ENCODE data around the gene NKX1-1. TPM values are rescaled to one million over a fixed set of nuclear protein-coding genes. Genes with fewer than 3 reads are reported as not detected.

The NKX1-1 gene
- total and polyA plus RNA-seq, 2 of the 8 experiments (the other 6 are each of a cell fraction or from before 2014, with no cell fraction given) = not detected

DNA sequence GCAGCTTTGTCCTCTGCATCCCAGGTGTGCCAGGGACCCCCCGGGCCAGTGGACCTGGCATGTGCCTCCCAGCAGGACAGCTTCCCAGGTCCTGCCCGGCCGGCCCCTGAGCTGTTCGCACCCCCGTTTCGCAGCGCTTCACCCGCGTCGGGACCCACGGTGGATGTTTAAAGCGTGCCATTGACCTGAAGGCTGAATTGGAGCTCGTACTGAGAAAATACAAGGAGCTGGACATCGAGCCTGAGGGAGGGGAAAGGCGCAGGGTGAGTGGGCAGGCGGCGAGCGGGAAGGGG is 51.3 kb downstream of the NKX1-1 start:
- ChIA-PET POLR2A (ENCODE audit: partially characterized antibody) (interaction anchor here (0.6 kb wide), 1 partner anchor 110 kb away, joined by 3 read pairs; no protein-coding TSS in a partner anchor), CTCF (ENCODE audit: partially characterized antibody) (interaction anchor here (0.6 to 6.1 kb wide), 21 partner anchors 10 to 338 kb away, joined by 3 to 58 read pairs (median 5); no protein-coding TSS in a partner anchor)

More for the DNA sequence above, 51.3 kb downstream of the NKX1-1 start:
- Histone ChIP-seq H4K5ac (ENCODE audit: insufficient read length, low read depth, low read length) (no peak overlapping the region), H3K4me2 (ENCODE audit: insufficient read depth in 1 of 2, low read depth in 2 of 2, low read length in 2 of 2) (no peak overlapping the region), H2BK5ac (ENCODE audit: low read depth, low read length) (no peak overlapping the region), H2AFZ (ENCODE audit: low read length) (no peak overlapping the region), H3K23me2 (ENCODE audit: low read depth, low read length) (no peaks in the 10 kb centered on the region), H3K79me2 (ENCODE audit: control insufficient read depth in 1 of 2, insufficient read depth in 2 of 2, low read length in 2 of 2) (no peaks in the 10 kb centered on the region), H4K20me1 (replicated peaks in 1 of 2; ENCODE audit: control insufficient read depth in 1 of 2, insufficient read depth in 2 of 2, low read length in 2 of 2) (peaks cover 0 to 19% of the 10 kb centered on the region in 2 experiments), H3K4me1 (replicated peaks in 1 of 4; ENCODE audit: control insufficient read depth in 3 of 4, insufficient read depth in 4 of 4, low read length in 3 of 4) (no peaks in the 10 kb centered on the region), H3K9me3 (ENCODE audit: insufficient read depth in 2 of 2, low read depth in 1 of 2, low read length in 1 of 2) (no peaks in the 10 kb centered on the region), H2BK20ac (ENCODE audit: low read length) (no peak overlapping the region), H2BK120ac (replicated peaks; ENCODE audit: low read depth, low read length) (no peak overlapping the region), H2BK12ac (ENCODE audit: low read depth, low read length) (no peak overlapping the region), H3K18ac (ENCODE audit: extremely low read depth, low read length) (no peak overlapping the region), H3K4me3 (ENCODE audit: extremely low read depth in 1 of 4, insufficient read depth in 2 of 4, low read depth in 3 of 4, low read length in 4 of 4) (no peak overlapping the region), H3K9ac (replicated peaks in 1 of 4; ENCODE audit: extremely low read depth in 1 of 4, low read depth in 3 of 4, low read length in 3 of 4) (no peak overlapping the region), H3K36me3 (ENCODE audit: control insufficient read depth in 2 of 4, insufficient read depth in 4 of 4, low read length in 3 of 4) (peaks cover 0 to 32% (median 4%) of the 10 kb centered on the region in 4 experiments; a peak in 4 of 8 replicates), H3K14ac (ENCODE audit: insufficient read length) (no peak overlapping the region), H2BK15ac (ENCODE audit: low read length) (no peak overlapping the region), H3K23ac (ENCODE audit: insufficient read length) (no peak overlapping the region), H3K4ac (replicated peaks; ENCODE audit: insufficient read length, low read depth, low read length) (no peak overlapping the region), H2AK5ac (ENCODE audit: low read depth, low read length) (no peak overlapping the region), H3K27ac (ENCODE audit: low read depth, low read length) (no peak overlapping the region), H3K27me3 (replicated peaks in 1 of 4; ENCODE audit: control insufficient read depth in 3 of 4, extremely low read depth in 1 of 4, insufficient read depth in 3 of 4, low read length in 3 of 4) (no peaks in the 10 kb centered on the region), H3K56ac (replicated peaks; ENCODE audit: insufficient read length, low read depth, low read length) (no peak overlapping the region), H3K79me1 (ENCODE audit: low read depth, low read length) (no peaks in the 10 kb centered on the region), H4K91ac (replicated peaks; ENCODE audit: insufficient read length, low read length) (no peak overlapping the region), H4K8ac (ENCODE audit: extremely low read depth, insufficient read depth, low read length) (no peak overlapping the region)
- DNase-seq (ENCODE audit: low read depth in 1 of 2, low spot score in 2 of 2) = no peak
- TF ChIP-seq KDM5A (IDR thresholded peaks at IDR 0.05; ENCODE audit: low read length) (no peak), CEBPB (IDR thresholded peaks at IDR 0.05; ENCODE audit: low read depth, low read length) (no peak), TCF12 (IDR thresholded peaks at IDR 0.05; ENCODE audit: low read depth, low read length) (no peak), GTF2F1 (IDR thresholded peaks at IDR 0.05; ENCODE audit: borderline replicate concordance, low read depth, low read length) (no peak), SP1 (IDR thresholded peaks at IDR 0.05; ENCODE audit: low read depth, low read length) (no peak), TAF1 (IDR thresholded peaks at IDR 0.05; ENCODE audit: low read depth, low read length) (no peak), BCL11A (IDR thresholded peaks at IDR 0.05; ENCODE audit: low read depth in 2 of 2, low read length in 2 of 2) (no peak), SIN3A (conservative IDR thresholded peaks at IDR 0.05 in 1 of 2, IDR thresholded peaks at IDR 0.05 in 1 of 2; ENCODE audit: low read depth in 1 of 2, low read length in 2 of 2) (no peak), CTBP2 (IDR thresholded peaks at IDR 0.05; ENCODE audit: borderline replicate concordance, insufficient read depth, insufficient read length, low read length) (no peak), SIRT6 (IDR thresholded peaks at IDR 0.05; ENCODE audit: low read length) (no peak)
- 90% methylated on average over 10 of the region's 18 CpGs; no CpG with 5 or more reads in 1 of the 2 experiments for WGBS, 2 experiments (ENCODE audit: extremely low coverage in 1 of 2, insufficient coverage in 1 of 2, insufficient read length in 1 of 2, insufficient replicate concordance in 2 of 2, low coverage in 1 of 2, low lambda C conversion rate in 2 of 2, missing lambda C conversion rate in 1 of 2)
- FAIRE-seq = no peak

Measured in H1 (cell line).